Endodermal cell (in vitro differentiated cells): ENCODE data around the gene SNX24. TPM values are rescaled to one million over a fixed set of nuclear protein-coding genes. Genes with fewer than 3 reads are reported as not detected.

ENCODE experiments used
- DNase-seq: peaks from one replicate; pipeline ENCODE4 v3.0.0-alpha.2; 2017
- H3K27ac ChIP-seq: 2 replicates; pipeline ENCODE4 v1.5.1; 2013; ENCODE audit warnings: mild to moderate bottlenecking, low read depth, low read length, moderate library complexity
- H3K27me3 ChIP-seq: 2 replicates; pipeline ENCODE4 v1.6.1; 2013; ENCODE audit warnings: mild to moderate bottlenecking, low read length, moderate library complexity; ENCODE audit not compliant: insufficient read depth, control insufficient read depth, poor library complexity, severe bottlenecking
- H3K36me3 ChIP-seq: 2 replicates; pipeline ENCODE4 v1.7.0; 2013; ENCODE audit warnings: mild to moderate bottlenecking, low read length, moderate library complexity; ENCODE audit not compliant: control insufficient read depth, insufficient read depth
- H3K4me1 ChIP-seq: one replicate; pipeline ENCODE4 v1.7.0; 2013; ENCODE audit warnings: low read length; ENCODE audit not compliant: control insufficient read depth, insufficient read depth
- H3K4me3 ChIP-seq: 2 replicates; pipeline ENCODE4 v1.5.1; 2013; ENCODE audit warnings: mild to moderate bottlenecking, low read length, moderate library complexity
- H3K9ac ChIP-seq: 2 replicates; pipeline ENCODE4 v1.6.1; 2013; ENCODE audit warnings: mild to moderate bottlenecking, low read length, moderate library complexity; ENCODE audit not compliant: poor library complexity, severe bottlenecking; ENCODE audit errors: extremely low read depth
- H3K9me3 ChIP-seq: 2 replicates; pipeline ENCODE4 v1.6.1; 2013; ENCODE audit warnings: mild to moderate bottlenecking, low read length, moderate library complexity; ENCODE audit not compliant: control insufficient read depth
- H3K27ac Mint-ChIP-seq: 2 replicates; pipeline ENCODE4 v1.8.0; 2020; ENCODE audit warnings: mixed read lengths
- H3K27me3 Mint-ChIP-seq: 2 replicates; pipeline ENCODE4 v1.8.0; 2021; ENCODE audit warnings: mild to moderate bottlenecking, mixed read lengths; ENCODE audit not compliant: insufficient read depth
- H3K36me3 Mint-ChIP-seq: 2 replicates; pipeline ENCODE4 v1.8.0; 2020; ENCODE audit warnings: low read depth, mixed read lengths
- H3K4me1 Mint-ChIP-seq: 2 replicates; pipeline ENCODE4 v1.8.0; 2020; ENCODE audit warnings: mixed read lengths
- H3K4me3 Mint-ChIP-seq: 2 replicates; pipeline ENCODE4 v1.8.0; 2020; ENCODE audit warnings: mild to moderate bottlenecking, moderate library complexity, mixed read lengths
- H3K9me3 Mint-ChIP-seq: 2 replicates; pipeline ENCODE4 v1.8.0; 2020; ENCODE audit warnings: mild to moderate bottlenecking, mixed read lengths
- CTCF ChIP-seq: fragments of 200-600 bp; sonication (generic); conservative IDR thresholded peaks from 2 replicates; pipeline ENCODE4 v1.5.0; 2021; ENCODE audit warnings: antibody characterized with exemption, mild to moderate bottlenecking
- WGBS, 2 experiments: methylation state at CpG; one replicate each; pipeline versions ENCODE4 v1.1.5 to v1.1.7; 2013; ENCODE audit warnings: missing lambda C conversion rate in 2 of 2, mixed read lengths in 1 of 2; ENCODE audit not compliant: insufficient coverage in 1 of 2, insufficient read length in 1 of 2; 5-methylcytosine and 5-hydroxymethylcytosine counted together
- total RNA-seq, 2 donors: library from RNA; stranded (reverse); fragmentation: NEBNext Ultra II Directional in 1 of 2; extraction: Animal tissue kit (Norgen Biotek cat#: 25700) in 1 of 2; gene quantifications; 2 replicates in 1 of 2; 3 replicates in 1 of 2; pipeline ENCODE4 v1.2.1, GENCODE V29; 2021

SNX24 gene
- total RNA-seq, 2 donors from 2014 or later = 39.4 to 56.2 TPM

- Mint-ChIP-seq H3K4me1 (peaks cover 20% of the 10 kb centered on the region), H3K9me3 (peaks cover 2% of the 10 kb centered on the region), H3K4me3 (no peak overlapping the region), H3K27ac (no peak overlapping the region), H3K36me3 (peaks cover 2% of the 10 kb centered on the region), H3K27me3 (peaks cover 16% of the 10 kb centered on the region)
- Histone ChIP-seq H3K36me3 (no peaks in the 10 kb centered on the region), H3K9ac (no peak overlapping the region), H3K9me3 (no peaks in the 10 kb centered on the region), H3K4me1 (peaks cover 9% of the 10 kb centered on the region), H3K27me3 (peaks cover 1% of the 10 kb centered on the region), H3K27ac (no peak overlapping the region), H3K4me3 (no peak overlapping the region)
- TF ChIP-seq CTCF = no peak
- no peak for DNase-seq
- WGBS, 2 experiments = 93 to 100% methylated on average over 1 to 6 of the region's 6 CpGs
Observed at GRCh38 chr5:122842016-122842580, 3.3 kb upstream of the SNX24 start.

GRCh38 chr5:122844136-122844909 lies 1.1 kb upstream of the SNX24 start:
- Histone ChIP-seq H3K9ac (peak overlapping the region; percentile 66), H3K9me3 (no peaks in the 10 kb centered on the region), H3K36me3 (no peaks in the 10 kb centered on the region), H3K27ac (no peak overlapping the region), H3K4me1 (peaks cover 12% of the 10 kb centered on the region), H3K4me3 (peak overlapping the region; percentile 84), H3K27me3 (no peaks in the 10 kb centered on the region)
- H3K4me3 Mint-ChIP-seq = peak overlapping the region; percentile 80
- peaks cover 27% of the 10 kb centered on the region for H3K4me1 Mint-ChIP-seq
- peak; percentile 64 for DNase-seq
- WGBS, 2 experiments = 78 to 84% methylated on average over 20 to 22 of the region's 22 CpGs
- peaks cover 2% of the 10 kb centered on the region for H3K9me3 Mint-ChIP-seq
- H3K27ac Mint-ChIP-seq = peak overlapping the region; percentile 82
- H3K27me3 Mint-ChIP-seq = peaks cover 16% of the 10 kb centered on the region
- H3K36me3 Mint-ChIP-seq = peaks cover 2% of the 10 kb centered on the region
- no peak for TF ChIP-seq CTCF

- H3K36me3 Mint-ChIP-seq = peaks cover 4% of the 10 kb centered on the region
- H3K9me3 Mint-ChIP-seq = peaks cover 2% of the 10 kb centered on the region
- Histone ChIP-seq H3K27me3 (no peaks in the 10 kb centered on the region), H3K9me3 (peaks cover 4% of the 10 kb centered on the region), H3K4me1 (peaks cover 12% of the 10 kb centered on the region), H3K4me3 (peak overlapping the region; percentile 84), H3K9ac (peak overlapping the region; percentile 66), H3K27ac (peak overlapping the region; percentile 52), H3K36me3 (no peaks in the 10 kb centered on the region)
- peak overlapping the region; percentile 80 for H3K4me3 Mint-ChIP-seq
- TF ChIP-seq CTCF = no peak
- H3K27me3 Mint-ChIP-seq = peaks cover 16% of the 10 kb centered on the region
- WGBS, 2 experiments = 19 to 30% methylated on average over 12 to 16 of the region's 16 CpGs
- H3K27ac Mint-ChIP-seq = peak overlapping the region; percentile 82
- no peak for DNase-seq
- peaks cover 31% of the 10 kb centered on the region for H3K4me1 Mint-ChIP-seq
Observed at GRCh38 chr5:122844910-122845228, 544 bp upstream of the SNX24 start.
